GM23338 (cell line): ENCODE results near the gene SPAG7. TPM values are rescaled to one million over a fixed set of nuclear protein-coding genes. Genes with fewer than 3 reads are reported as not detected.
A peak's percentile ranks its signal among the peaks of the same experiment; 100 is the strongest.

Experiments
- ATAC-seq: fragments of 200-7000 bp; cut with Tn5 transposase; 3 replicates; pipeline ENCODE4 v1.9.1; 2020
- DNase-seq: peaks from one replicate; pipeline ENCODE4 v3.0.0-alpha.2; 2015; ENCODE audit warnings: low spot score
- H2AFZ ChIP-seq: fragments of 200-600 bp; sonication (generic); 2 replicates; pipeline ENCODE4 v1.8.0; 2016; ENCODE audit warnings: antibody characterized with exemption, mild to moderate bottlenecking, moderate library complexity
- H3F3A ChIP-seq: fragments of 200-600 bp; sonication (generic); replicated peaks from 2 replicates; pipeline ENCODE4 v1.8.0; 2017; ENCODE audit warnings: antibody characterized with exemption, mixed run types, low read depth
- H3K27ac ChIP-seq: fragments of 200-600 bp; sonication (generic); 2 replicates; pipeline ENCODE4 v1.6.1; 2016; ENCODE audit warnings: low read depth
- H3K27me3 ChIP-seq: fragments of 200-600 bp; sonication (generic); 2 replicates; pipeline ENCODE4 v1.8.0; 2016; ENCODE audit warnings: mild to moderate bottlenecking, mixed run types, moderate library complexity; ENCODE audit not compliant: insufficient read depth
- H3K36me3 ChIP-seq: fragments of 200-600 bp; sonication (generic); 2 replicates; pipeline ENCODE4 v1.8.0; 2016; ENCODE audit warnings: mild to moderate bottlenecking; ENCODE audit not compliant: insufficient read depth
- H3K4me1 ChIP-seq: fragments of 200-600 bp; sonication (generic); 2 replicates; pipeline ENCODE4 v1.8.0; 2016; ENCODE audit warnings: mild to moderate bottlenecking, moderate library complexity; ENCODE audit not compliant: insufficient read depth
- H3K4me2 ChIP-seq: fragments of 200-600 bp; sonication (generic); 2 replicates; pipeline ENCODE4 v1.7.1; 2017; ENCODE audit warnings: mixed run types
- H3K4me3 ChIP-seq: fragments of 200-600 bp; sonication (generic); 2 replicates; pipeline ENCODE4 v1.6.1; 2016; ENCODE audit warnings: mixed run types
- H3K79me2 ChIP-seq: fragments of 200-600 bp; sonication (generic); replicated peaks from 2 replicates; pipeline ENCODE4 v1.8.0; 2017; ENCODE audit warnings: mild to moderate bottlenecking; ENCODE audit not compliant: insufficient read depth
- H3K9me2 ChIP-seq: fragments of 200-600 bp; sonication (generic); 2 replicates; pipeline ENCODE4 v1.8.0; 2017; ENCODE audit not compliant: insufficient read depth
- H4K20me1 ChIP-seq: fragments of 200-600 bp; sonication (generic); replicated peaks from 2 replicates; pipeline ENCODE4 v1.8.0; 2017; ENCODE audit warnings: mild to moderate bottlenecking; ENCODE audit not compliant: insufficient read depth
- H3K27ac Mint-ChIP-seq: 2 replicates; pipeline ENCODE4 v1.8.0; 2020; ENCODE audit warnings: inconsistent platforms, mild to moderate bottlenecking, moderate library complexity, mixed read lengths
- H3K27me3 Mint-ChIP-seq: 3 replicates; pipeline ENCODE4 v1.8.0; 2022; ENCODE audit warnings: low read depth, mild to moderate bottlenecking, moderate library complexity, mixed read lengths, inconsistent platforms; ENCODE audit not compliant: insufficient read depth, poor library complexity
- H3K36me3 Mint-ChIP-seq: 3 replicates; pipeline ENCODE4 v1.8.0; 2021; ENCODE audit warnings: low read depth, mild to moderate bottlenecking, inconsistent platforms, moderate library complexity, mixed read lengths
- H3K4me1 Mint-ChIP-seq: 3 replicates; pipeline ENCODE4 v1.8.0; 2020; ENCODE audit warnings: mild to moderate bottlenecking, inconsistent platforms, mixed read lengths
- H3K4me3 Mint-ChIP-seq: 3 replicates; pipeline ENCODE4 v1.8.0; 2021; ENCODE audit warnings: moderate library complexity, mild to moderate bottlenecking, inconsistent platforms, mixed read lengths
- H3K9me3 Mint-ChIP-seq: 3 replicates; pipeline ENCODE4 v1.8.0; 2020; ENCODE audit warnings: moderate library complexity, mild to moderate bottlenecking, inconsistent platforms, mixed read lengths
- CREB1 ChIP-seq: fragments of 250-450 bp; sonication (Bioruptor Pico); IDR thresholded peaks from 2 replicates; pipeline ENCODE4 v1.5.0; 2020; ENCODE audit warnings: low read depth, mild to moderate bottlenecking, moderate library complexity
- CTCF ChIP-seq, 2 experiments: fragments of 200-600 bp in 1 of 2; sonication (generic) in 1 of 2; conservative IDR thresholded peaks; 2 replicates each; pipeline versions ENCODE4 v1.5.1 to v1.6.1; 2016 to 2017; ENCODE audit warnings: antibody characterized with exemption in 2 of 2, low read depth in 2 of 2, mild to moderate bottlenecking in 2 of 2, moderate library complexity in 1 of 2
- ETS1 ChIP-seq: IDR thresholded peaks from 2 replicates; pipeline ENCODE4 v1.6.1; 2016; ENCODE audit warnings: antibody characterized with exemption
- NANOG ChIP-seq: IDR thresholded peaks from 2 replicates; pipeline ENCODE4 v1.6.1; 2016; ENCODE audit warnings: antibody characterized with exemption, borderline replicate concordance
- POLR2AphosphoS5 ChIP-seq: IDR thresholded peaks from 2 replicates; pipeline ENCODE4 v1.6.1; 2016; ENCODE audit warnings: antibody characterized with exemption, low read depth
- ZNF462 ChIP-seq: fragments of 250-450 bp; sonication (Bioruptor Pico); IDR thresholded peaks from 2 replicates; pipeline ENCODE4 v1.5.0; 2020; ENCODE audit warnings: mild to moderate bottlenecking, moderate library complexity
- polyA plus RNA-seq: library from polyadenylated mRNA; unstranded; fragments of >200 nt; fragmentation: Nextera tagmentation; extraction: Ambion mirVana; gene quantifications from 2 replicates; pipeline ENCODE4 v1.2.1, GENCODE V29; 2016
- total RNA-seq: library from RNA; depleted of rRNA; stranded (reverse); fragments of >200 nt; shearing (Covaris generic); gene quantifications from 2 replicates; pipeline ENCODE4 v1.2.3, GENCODE V29; 2014

The SPAG7 gene
- total and polyA plus RNA-seq, 2 experiments from 2014 or later: 77.9 to 226 TPM

- TF ChIP-seq ZNF462 (CRISPR knock-in tag) (no peak), CREB1 (CRISPR knock-in tag) (no peak), CTCF (conservative IDR thresholded peaks at IDR 0.05; ENCODE audit: low read depth in 2 of 2) (no peak), NANOG (no peak)
Observed at GRCh38 chr17:4941319-4941610, 26.4 kb downstream of the SPAG7 start (continued).

- H3K27ac Mint-ChIP-seq: peak overlapping the region; percentile 100
- peak overlapping the region; percentile 99 for H3K4me2 ChIP-seq
- peak overlapping the region; percentile 78 for H3K4me3 ChIP-seq
- ATAC-seq (peak; percentile 67), DNase-seq (peak; percentile 96)
- peaks cover 24% of the 10 kb centered on the region for H4K20me1 ChIP-seq
- H3K27me3 Mint-ChIP-seq: peaks cover 32% of the 10 kb centered on the region
- peaks cover 38% of the 10 kb centered on the region for H3K4me1 Mint-ChIP-seq
- no peak for TF ChIP-seq ETS1
- peak; percentile 36; the same call in 1 of the 2 replicates for TF ChIP-seq POLR2AphosphoS5
- no peaks in the 10 kb centered on the region for H3K9me2 ChIP-seq
- peaks cover 32% of the 10 kb centered on the region for H3K4me1 ChIP-seq
- H3K27ac ChIP-seq: peak overlapping the region; percentile 80
- peaks cover 44% of the 10 kb centered on the region for H3K79me2 ChIP-seq
- no peak overlapping the region for H2AFZ ChIP-seq
- H3K9me3 Mint-ChIP-seq: no peaks in the 10 kb centered on the region
- H3K27me3 ChIP-seq: no peaks in the 10 kb centered on the region
- H3K36me3 ChIP-seq: peaks cover 12% of the 10 kb centered on the region
- peak overlapping the region; percentile 92 for H3K4me3 Mint-ChIP-seq
- H3F3A ChIP-seq: peaks cover 49% of the 10 kb centered on the region
- H3K36me3 Mint-ChIP-seq: peaks cover 86% of the 10 kb centered on the region
Observed at GRCh38 chr17:4940555-4941318, 26.9 kb downstream of the SPAG7 start.
